GM12891 (cell line): ENCODE data around the gene SORCS1.

ENCODE experiments used
- DNase-seq: peaks from one replicate; pipeline ENCODE4 v3.0.0; 2011; ENCODE audit warnings: low spot score; ENCODE audit not compliant: insufficient read length
- FAIRE-seq: peaks from 2 replicates; lab custom pipeline; 2011; peaks lifted over from hg19 to GRCh38; lab: Jason Lieb, UNC
- PAX5 ChIP-seq: IDR thresholded peaks from 2 replicates; pipeline ENCODE4 v1.6.1; 2011; ENCODE audit warnings: low read length, moderate library complexity, mild to moderate bottlenecking; ENCODE audit not compliant: insufficient read depth, severe bottlenecking
- POLR2A ChIP-seq: IDR thresholded peaks from 2 replicates; pipeline ENCODE4 v1.6.1; 2011; ENCODE audit warnings: low read depth, low read length, control low read depth
- POLR2AphosphoS5 ChIP-seq: IDR thresholded peaks from 2 replicates; pipeline ENCODE4 v1.6.1; 2011; ENCODE audit warnings: low read depth, low read length, control low read depth
- POU2F2 ChIP-seq: IDR thresholded peaks from 2 replicates; pipeline ENCODE4 v1.6.1; 2011; ENCODE audit warnings: low read depth, mild to moderate bottlenecking, control low read depth, low read length, moderate library complexity
- SPI1 ChIP-seq: IDR thresholded peaks from 2 replicates; pipeline ENCODE4 v1.6.1; 2011; ENCODE audit warnings: low read depth, low read length, control low read depth
- TAF1 ChIP-seq: IDR thresholded peaks from 2 replicates; pipeline ENCODE4 v1.6.1; 2011; ENCODE audit warnings: low read depth, low read length, control low read depth

Gene SORCS1

GRCh38 chr10:106648534-106649481, 515.7 kb downstream of the SORCS1 start:
- DNase-seq (no peak), FAIRE-seq (no peak)
- TF ChIP-seq POLR2A = no peak
- no peak for TF ChIP-seq PAX5
- no peak for TF ChIP-seq POLR2AphosphoS5
- TF ChIP-seq SPI1 = no peak
- TF ChIP-seq TAF1 = no peak
- no peak for TF ChIP-seq POU2F2

GRCh38 chr10:106643473-106643872, 521.0 kb downstream of the SORCS1 start:
- FAIRE-seq (no peak), DNase-seq (no peak)
- TF ChIP-seq POLR2A (no peak), POU2F2 (no peak), PAX5 (no peak), POLR2AphosphoS5 (no peak), SPI1 (no peak), TAF1 (no peak)

- FAIRE-seq (no peak), DNase-seq (no peak)
- TF ChIP-seq POLR2AphosphoS5 = no peak
- TF ChIP-seq SPI1 = no peak
- TF ChIP-seq POLR2A = no peak
- no peak for TF ChIP-seq POU2F2
- TF ChIP-seq TAF1 = no peak
- no peak for TF ChIP-seq PAX5
These were observed 526.6 kb downstream of the SORCS1 start for GRCh38 chr10:106637873-106638272.

DNA sequence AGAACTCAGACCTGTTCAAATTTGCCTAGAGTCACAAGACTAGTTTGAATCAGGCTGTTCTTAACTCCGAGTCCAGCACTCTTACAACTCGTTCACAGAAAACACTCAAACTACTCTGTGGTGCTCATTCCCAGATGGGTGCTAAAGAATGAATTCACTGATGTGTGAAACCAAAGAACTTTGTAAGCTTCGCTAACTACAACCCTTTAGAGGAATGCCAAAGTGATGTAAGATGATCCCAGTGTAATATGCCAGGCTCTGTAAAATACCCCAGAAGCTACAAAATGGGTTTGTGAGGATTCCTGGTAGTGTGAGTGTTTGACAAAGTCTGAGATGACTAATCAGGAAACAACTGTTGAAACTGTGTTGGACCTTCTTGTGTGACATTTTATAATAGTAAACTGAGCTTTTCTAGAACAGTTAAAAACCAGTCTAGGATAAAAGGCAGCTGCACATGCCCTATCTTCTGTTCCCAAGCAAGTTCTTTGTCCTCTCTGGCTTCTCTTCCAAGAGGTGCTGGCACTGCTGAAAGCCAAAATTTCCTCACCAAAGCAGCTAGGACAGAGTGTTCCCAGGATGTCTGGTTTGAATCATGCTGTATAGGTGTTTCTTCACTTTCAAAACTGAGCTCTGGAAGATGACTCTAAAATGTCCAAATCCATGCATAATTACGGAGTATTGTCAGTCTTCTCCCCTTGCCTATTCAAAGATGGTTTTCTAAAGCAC, 527.6 kb downstream of the SORCS1 start:
- FAIRE-seq (no peak), DNase-seq (no peak)
- TF ChIP-seq PAX5 (no peak), POLR2AphosphoS5 (no peak), POU2F2 (no peak), SPI1 (no peak), POLR2A (no peak), TAF1 (no peak)

- TF ChIP-seq SPI1 = no peak
- no peak for TF ChIP-seq POLR2AphosphoS5
- TF ChIP-seq TAF1 = no peak
- no peak for TF ChIP-seq POU2F2
- no peak for TF ChIP-seq POLR2A
- TF ChIP-seq PAX5 = no peak
- FAIRE-seq (no peak), DNase-seq (no peak)
These were observed 528.6 kb downstream of the SORCS1 start for GRCh38 chr10:106635947-106636346.

GRCh38 chr10:106631016-106631702, 533.3 kb downstream of the SORCS1 start:
- DNase-seq (no peak), FAIRE-seq (no peak)
- no peak for TF ChIP-seq POU2F2
- TF ChIP-seq TAF1 = no peak
- TF ChIP-seq SPI1 = no peak
- TF ChIP-seq POLR2A = no peak
- no peak for TF ChIP-seq PAX5
- TF ChIP-seq POLR2AphosphoS5 = no peak

DNA sequence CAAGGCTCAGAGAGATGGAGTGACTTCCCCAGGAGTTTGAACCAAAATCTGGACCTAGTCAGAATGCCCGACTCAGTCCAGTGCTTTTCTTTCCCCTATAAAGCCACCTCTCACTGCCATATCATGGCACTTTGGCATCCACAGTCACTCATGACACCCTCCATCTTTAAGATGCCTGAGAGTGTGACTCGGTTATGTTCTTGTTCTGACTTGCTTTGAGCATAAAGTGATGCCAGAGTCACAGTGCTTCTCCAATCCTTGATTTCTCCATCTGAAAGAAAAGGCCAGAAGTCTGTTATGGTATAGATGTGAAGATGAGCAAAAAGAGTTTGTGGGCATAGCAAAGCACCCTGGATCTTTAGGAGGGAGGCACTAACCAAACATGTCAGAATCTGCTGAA, 538.1 kb downstream of the SORCS1 start:
- no peak for DNase-seq
- FAIRE-seq = no peak

DNA sequence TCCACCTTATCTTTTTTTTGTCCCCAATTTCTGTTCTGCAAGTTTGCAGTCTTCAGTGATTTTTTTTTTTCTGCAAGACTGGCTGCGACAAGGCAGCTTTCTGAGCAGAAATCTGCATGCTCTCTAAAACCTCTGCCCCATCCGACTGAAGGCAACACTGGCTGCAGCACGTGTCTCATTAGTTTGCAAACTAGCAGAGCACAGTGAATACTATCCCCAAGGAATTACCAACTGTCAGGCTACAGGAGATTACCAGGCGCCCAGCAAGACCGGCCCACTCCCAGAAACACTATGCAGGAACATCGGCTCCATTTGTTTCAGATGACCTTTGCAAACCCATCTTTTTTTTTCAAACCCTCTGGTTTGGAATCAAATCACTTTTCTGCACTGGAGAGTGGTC, 538.8 kb downstream of the SORCS1 start:
- TF ChIP-seq POLR2A = no peak
- no peak for TF ChIP-seq POU2F2
- no peak for TF ChIP-seq TAF1
- FAIRE-seq = no peak
- no peak for DNase-seq

More for the DNA sequence above, 538.1 kb downstream of the SORCS1 start:
- TF ChIP-seq POU2F2 (no peak), TAF1 (no peak), POLR2AphosphoS5 (no peak), PAX5 (no peak), SPI1 (no peak), POLR2A (no peak)

DNA sequence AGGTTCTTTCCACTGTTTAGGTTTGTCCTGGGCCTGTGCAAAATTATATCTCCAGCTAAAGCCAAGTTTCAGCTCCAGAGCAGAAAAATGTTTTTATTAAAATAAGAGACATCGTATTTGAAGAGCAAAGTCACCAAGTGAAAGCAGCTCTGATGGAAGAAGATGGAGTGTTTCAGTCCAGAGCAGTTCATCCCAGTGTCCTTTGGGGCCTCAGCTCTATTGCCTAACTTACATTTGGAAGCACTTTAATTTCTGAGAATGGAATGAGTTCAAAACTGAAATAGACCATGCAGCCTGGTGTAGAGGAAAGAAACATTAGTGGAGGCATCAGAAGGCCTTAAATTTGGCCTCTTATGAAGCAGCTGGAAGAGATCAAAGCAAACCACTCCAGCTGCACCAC, 545.2 kb downstream of the SORCS1 start:
- DNase-seq = no peak
- no peak for FAIRE-seq
- TF ChIP-seq SPI1 (no peak), POU2F2 (no peak), TAF1 (no peak), POLR2AphosphoS5 (no peak), PAX5 (no peak), POLR2A (no peak)
